Glutamatergic neuron (in vitro differentiated cells): ENCODE measurements around the gene IGFBP5. TPM values are rescaled to one million over a fixed set of nuclear protein-coding genes. Genes with fewer than 3 reads are reported as not detected.

ENCODE experiments used
- DNase-seq: peaks from one replicate; pipeline ENCODE4 v3.0.0; 2022
- H3K27ac Mint-ChIP-seq: one replicate; pipeline ENCODE4 v1.8.0; 2020; ENCODE audit warnings: mild to moderate bottlenecking, mixed read lengths, inconsistent platforms; ENCODE audit not compliant: unreplicated experiment
- H3K27me3 Mint-ChIP-seq: one replicate; pipeline ENCODE4 v1.8.0; 2020; ENCODE audit warnings: mild to moderate bottlenecking, moderate library complexity, mixed read lengths, inconsistent platforms; ENCODE audit not compliant: unreplicated experiment
- H3K36me3 Mint-ChIP-seq: one replicate; pipeline ENCODE4 v1.8.0; 2020; ENCODE audit warnings: mild to moderate bottlenecking, mixed read lengths, inconsistent platforms; ENCODE audit not compliant: unreplicated experiment
- H3K4me1 Mint-ChIP-seq: one replicate; pipeline ENCODE4 v1.8.0; 2020; ENCODE audit warnings: mild to moderate bottlenecking, low read depth, mixed read lengths, inconsistent platforms; ENCODE audit not compliant: unreplicated experiment
- H3K4me3 Mint-ChIP-seq: one replicate; pipeline ENCODE4 v1.8.0; 2020; ENCODE audit warnings: mild to moderate bottlenecking, mixed read lengths, inconsistent platforms; ENCODE audit not compliant: unreplicated experiment
- H3K9me3 Mint-ChIP-seq: one replicate; pipeline ENCODE4 v1.8.0; 2020; ENCODE audit warnings: mild to moderate bottlenecking, moderate library complexity, mixed read lengths, inconsistent platforms; ENCODE audit not compliant: unreplicated experiment
- CTCF ChIP-seq: fragments of 200-600 bp; sonication (generic); IDR thresholded peaks from one replicate; pipeline ENCODE4 v1.5.0; 2021; ENCODE audit not compliant: partially characterized antibody, unreplicated experiment
- total RNA-seq: library from RNA; stranded (reverse); fragmentation: NEBNext Ultra II Directional; extraction: Animal tissue kit (Norgen Biotek cat#: 25700); gene quantifications from one replicate; pipeline ENCODE4 v1.2.1, GENCODE V29; 2021; ENCODE audit not compliant: unreplicated experiment

Gene IGFBP5
- total RNA-seq, 1 donor from 2014 or later: 0.51 TPM

DNA sequence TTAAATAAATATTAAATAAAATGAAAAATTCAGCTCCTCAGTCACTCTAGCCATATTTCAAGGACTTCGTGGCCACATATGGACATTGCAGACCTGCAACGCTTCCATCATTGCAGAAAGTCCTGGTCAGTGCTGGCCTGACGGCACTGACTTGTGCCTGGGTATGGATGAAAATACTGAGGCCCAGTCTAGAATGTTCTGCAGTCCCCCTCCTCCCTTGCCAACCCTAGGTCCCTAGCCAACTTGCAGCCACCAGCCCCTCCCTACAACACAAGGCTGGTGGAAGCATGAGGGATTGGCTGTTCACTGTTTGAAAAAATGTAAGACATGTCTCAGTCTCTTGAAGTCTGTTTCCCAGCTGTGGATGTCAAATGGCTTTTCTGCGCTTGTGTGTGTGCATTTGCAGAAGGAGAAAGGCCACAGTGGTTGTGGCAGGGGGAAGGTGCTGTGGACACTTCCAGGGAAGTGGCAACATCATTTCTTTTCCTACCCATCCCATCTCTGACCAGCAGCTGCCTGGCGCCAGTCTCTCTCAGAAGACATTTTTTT, 9.9 kb downstream of the IGFBP5 start:
- Mint-ChIP-seq H3K27me3 (peaks cover 2% of the 10 kb centered on the region), H3K27ac (no peak overlapping the region), H3K9me3 (peaks cover 4% of the 10 kb centered on the region), H3K4me3 (no peak overlapping the region), H3K4me1 (peaks cover 13% of the 10 kb centered on the region), H3K36me3 (no peaks in the 10 kb centered on the region)
- no peak for TF ChIP-seq CTCF
- DNase-seq: no peak

GRCh38 chr2:216683846-216684245, 11.5 kb downstream of the IGFBP5 start:
- DNase-seq: no peak
- no peak overlapping the region for H3K27ac Mint-ChIP-seq

GRCh38 chr2:216681683-216682082, 13.7 kb downstream of the IGFBP5 start:
- Mint-ChIP-seq H3K27me3 (peaks cover 5% of the 10 kb centered on the region), H3K4me3 (no peak overlapping the region), H3K9me3 (peaks cover 6% of the 10 kb centered on the region), H3K4me1 (peaks cover 9% of the 10 kb centered on the region), H3K36me3 (no peaks in the 10 kb centered on the region), H3K27ac (no peak overlapping the region)
- no peak for TF ChIP-seq CTCF
- DNase-seq: no peak

More at GRCh38 chr2:216683846-216684245, 11.5 kb downstream of the IGFBP5 start:
- H3K4me1 Mint-ChIP-seq: peaks cover 11% of the 10 kb centered on the region
- H3K4me3 Mint-ChIP-seq: no peak overlapping the region
- TF ChIP-seq CTCF: no peak
- peaks cover 7% of the 10 kb centered on the region for H3K27me3 Mint-ChIP-seq
- peaks cover 4% of the 10 kb centered on the region for H3K9me3 Mint-ChIP-seq
- no peaks in the 10 kb centered on the region for H3K36me3 Mint-ChIP-seq

DNA sequence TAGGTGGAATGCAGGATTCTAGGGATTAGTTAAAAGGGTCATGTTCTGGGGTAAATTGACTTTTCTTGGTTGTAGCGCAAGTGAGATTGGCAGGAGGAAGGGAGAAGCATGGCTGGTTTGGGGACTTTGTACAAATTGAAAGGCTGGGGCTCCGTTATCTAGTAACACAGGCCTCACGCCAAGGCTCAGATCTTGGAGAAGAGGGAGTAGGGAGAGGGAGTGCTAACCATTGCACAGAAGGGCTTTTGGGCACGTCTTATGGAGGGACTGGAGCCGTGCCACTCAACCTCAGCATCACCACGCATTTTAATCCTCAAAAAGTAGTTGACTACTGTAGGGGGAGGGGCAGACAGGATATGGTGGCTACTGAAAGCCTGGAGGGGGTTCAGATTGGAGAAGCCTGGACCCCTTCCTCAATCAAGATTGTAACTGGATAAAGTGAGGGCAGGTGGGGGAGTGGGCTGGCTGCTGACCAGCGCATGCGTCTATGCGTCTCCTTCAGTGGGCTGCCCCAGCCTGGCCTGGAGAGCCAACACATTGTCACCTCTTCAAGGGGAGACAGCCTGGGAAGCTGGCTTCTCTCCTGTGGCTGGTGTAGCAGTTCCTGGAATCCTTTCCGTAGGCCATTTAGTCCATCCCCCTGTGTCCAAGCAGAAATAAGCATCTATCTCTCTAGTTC, 14.3 kb downstream of the IGFBP5 start:
- no peak overlapping the region for H3K4me3 Mint-ChIP-seq
- peaks cover 5% of the 10 kb centered on the region for H3K27me3 Mint-ChIP-seq
- DNase-seq: no peak
- H3K9me3 Mint-ChIP-seq: peaks cover 6% of the 10 kb centered on the region
- TF ChIP-seq CTCF: no peak
- no peak overlapping the region for H3K27ac Mint-ChIP-seq
- peaks cover 9% of the 10 kb centered on the region for H3K4me1 Mint-ChIP-seq
- H3K36me3 Mint-ChIP-seq: no peaks in the 10 kb centered on the region

- Mint-ChIP-seq H3K9me3 (peaks cover 6% of the 10 kb centered on the region), H3K36me3 (no peaks in the 10 kb centered on the region), H3K27me3 (peaks cover 5% of the 10 kb centered on the region), H3K27ac (no peak overlapping the region), H3K4me1 (peaks cover 8% of the 10 kb centered on the region), H3K4me3 (no peak overlapping the region)
- no peak for DNase-seq
- no peak for TF ChIP-seq CTCF
These were observed 15.7 kb downstream of the IGFBP5 start for GRCh38 chr2:216679658-216680024.
